T follicular helper cell (primary cell): ENCODE data around the gene GP5.

Experiments
- DNase-seq: peaks from one replicate; pipeline ENCODE4 v3.0.0-alpha.2; 2020; ENCODE audit warnings: low read depth

Gene GP5

DNA sequence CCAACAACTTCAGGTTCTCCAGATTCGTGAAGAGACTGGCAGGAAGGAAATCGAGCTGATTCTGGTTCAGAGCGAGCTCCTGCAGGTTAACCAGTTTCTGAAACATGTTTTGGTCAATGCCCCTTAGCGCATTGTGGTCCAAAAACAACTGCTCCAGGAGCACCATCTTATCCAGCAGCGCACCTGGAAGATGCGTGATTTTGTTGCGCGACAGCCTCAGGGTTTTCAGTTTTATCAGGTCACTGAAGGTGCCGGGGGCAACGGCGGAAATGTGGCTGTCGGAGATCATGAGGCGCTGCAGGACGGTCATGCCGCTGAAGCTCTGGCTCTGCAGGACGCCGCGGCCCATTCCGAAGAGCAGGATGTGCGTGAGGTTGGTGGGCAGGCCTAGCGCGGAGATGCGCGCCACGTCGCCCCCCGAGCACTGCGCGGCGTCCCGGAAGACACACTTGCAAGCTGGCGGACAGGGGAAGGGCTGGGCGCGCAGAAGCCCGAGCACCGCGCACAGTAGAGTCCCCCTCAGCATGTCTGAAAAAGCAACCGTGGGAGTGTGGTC is 1.2 kb downstream of the GP5 start:
- no peak for DNase-seq

DNA sequence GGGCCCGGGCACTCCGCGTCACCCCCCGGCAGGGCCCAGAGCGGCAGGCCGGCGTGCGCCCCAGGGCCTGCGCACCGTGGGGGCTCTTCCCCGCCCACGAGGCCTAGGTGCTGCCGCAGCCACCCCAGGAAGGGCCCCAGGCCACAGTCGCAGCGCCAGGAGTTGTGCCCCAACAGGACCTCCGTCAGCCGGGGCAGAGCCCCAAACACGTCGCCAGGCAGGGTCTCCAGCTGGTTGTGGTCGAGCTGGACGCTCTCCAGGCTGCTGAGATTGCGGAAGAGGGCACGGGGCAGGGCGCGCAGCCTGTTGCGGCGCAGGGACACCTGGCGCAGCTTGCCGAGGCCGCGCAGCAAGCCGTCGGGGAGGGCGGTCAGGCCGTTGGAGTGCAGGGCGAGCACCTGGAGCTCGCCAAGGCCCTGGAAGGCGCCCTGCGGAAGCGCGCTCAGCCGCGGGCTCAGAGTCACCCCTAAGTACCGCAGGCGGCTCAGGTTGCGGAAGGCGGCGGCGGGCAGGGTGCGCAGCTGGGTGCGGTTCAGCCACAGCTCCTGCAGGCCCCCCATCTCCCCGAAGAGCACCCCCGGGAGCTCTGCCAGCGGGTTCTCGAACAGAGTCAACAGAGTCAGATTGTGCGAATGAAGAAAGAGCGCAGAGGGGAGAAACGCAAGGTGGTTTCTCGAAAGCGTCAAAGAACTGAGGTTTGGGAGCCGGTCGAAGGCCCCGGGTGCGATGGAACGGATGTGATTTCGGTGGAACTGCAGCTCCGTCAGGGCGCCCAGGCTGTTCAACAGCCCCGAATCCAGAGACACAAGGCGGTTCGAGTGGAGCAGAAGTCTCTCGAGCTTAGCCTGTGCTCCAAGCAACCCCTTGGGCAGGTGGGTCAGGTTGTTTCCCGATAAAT is 2.0 kb downstream of the GP5 start:
- DNase-seq: peak; percentile 15

DNA sequence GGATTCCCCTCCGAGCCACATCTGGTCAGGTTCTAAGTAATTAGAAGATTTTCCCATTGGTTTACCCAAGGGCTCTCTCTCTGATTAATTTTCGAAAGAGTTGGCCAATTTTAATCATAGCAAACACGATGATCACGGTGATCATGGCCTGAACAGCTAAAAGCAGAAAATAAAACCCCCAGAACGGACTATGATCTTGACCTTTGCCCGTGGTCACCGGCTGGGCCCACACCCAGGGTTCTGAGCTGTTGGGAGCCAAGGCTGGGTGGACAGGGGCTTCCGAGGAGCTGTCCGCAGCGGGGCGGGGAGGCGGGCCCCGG is 2.6 kb downstream of the GP5 start:
- DNase-seq: no peak

DNA sequence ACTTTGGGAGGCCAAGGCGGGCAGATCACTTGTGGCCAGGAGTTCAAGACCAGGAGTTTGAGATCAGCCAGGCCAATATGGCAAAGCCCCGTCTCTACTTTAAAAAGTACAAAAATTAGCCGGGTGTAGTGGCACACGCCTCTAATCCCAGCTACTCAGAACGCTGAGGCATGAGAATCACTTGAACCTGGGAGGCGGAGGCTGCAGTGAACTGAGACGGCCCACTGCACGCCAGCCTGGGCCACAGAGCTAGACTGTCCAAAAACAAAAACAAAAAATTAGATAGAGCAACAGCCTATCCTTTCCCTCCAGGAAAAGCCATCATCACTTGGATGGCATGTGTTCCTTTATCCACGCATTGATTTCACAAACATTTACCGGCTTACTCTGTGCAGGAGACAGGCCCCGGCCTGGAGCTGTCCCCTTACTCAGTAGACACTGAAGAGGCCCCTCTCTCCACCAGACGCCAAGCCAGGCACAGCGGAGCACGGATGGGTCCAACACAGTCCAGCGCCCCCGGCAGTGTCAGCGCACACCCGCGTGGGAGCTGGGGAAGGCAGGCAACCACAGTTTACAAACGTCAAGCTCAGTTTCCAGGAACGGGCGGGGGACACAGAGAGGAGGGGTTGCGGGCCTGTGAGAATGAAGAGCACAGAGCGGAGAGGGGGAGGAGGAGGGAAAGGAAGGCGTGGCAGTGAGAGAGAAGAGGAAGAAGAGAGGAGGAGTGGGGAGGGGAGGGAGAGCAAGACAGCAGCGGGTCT is 3.1 kb downstream of the GP5 start:
- peak; percentile 35 for DNase-seq

GRCh38 chr3:194395212-194395611 is 3.9 kb downstream of the GP5 start:
- DNase-seq: no peak

GRCh38 chr3:194392576-194392975 is 6.5 kb downstream of the GP5 start:
- DNase-seq: no peak

DNA sequence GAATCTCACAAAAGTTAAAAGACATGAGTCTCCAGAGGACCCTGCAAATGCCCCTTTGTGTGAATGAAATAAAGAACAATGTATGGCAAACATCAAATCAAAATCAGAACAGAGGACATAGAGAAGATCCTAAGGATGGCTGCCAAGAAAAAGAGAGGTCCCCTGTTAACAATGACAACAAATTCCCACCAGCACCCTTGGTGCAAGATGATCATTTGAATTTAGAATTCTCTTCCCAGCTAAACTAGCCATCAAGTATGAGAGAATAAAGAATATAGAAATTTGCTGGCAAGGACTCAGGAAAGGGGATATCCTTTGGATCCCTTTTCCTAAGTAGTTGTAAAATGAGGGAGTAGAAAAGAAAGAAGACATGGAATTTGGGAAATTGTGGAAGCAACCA is 8.2 kb downstream of the GP5 start:
- DNase-seq: no peak

GRCh38 chr3:194389269-194389668 is 9.8 kb downstream of the GP5 start:
- no peak for DNase-seq

DNA sequence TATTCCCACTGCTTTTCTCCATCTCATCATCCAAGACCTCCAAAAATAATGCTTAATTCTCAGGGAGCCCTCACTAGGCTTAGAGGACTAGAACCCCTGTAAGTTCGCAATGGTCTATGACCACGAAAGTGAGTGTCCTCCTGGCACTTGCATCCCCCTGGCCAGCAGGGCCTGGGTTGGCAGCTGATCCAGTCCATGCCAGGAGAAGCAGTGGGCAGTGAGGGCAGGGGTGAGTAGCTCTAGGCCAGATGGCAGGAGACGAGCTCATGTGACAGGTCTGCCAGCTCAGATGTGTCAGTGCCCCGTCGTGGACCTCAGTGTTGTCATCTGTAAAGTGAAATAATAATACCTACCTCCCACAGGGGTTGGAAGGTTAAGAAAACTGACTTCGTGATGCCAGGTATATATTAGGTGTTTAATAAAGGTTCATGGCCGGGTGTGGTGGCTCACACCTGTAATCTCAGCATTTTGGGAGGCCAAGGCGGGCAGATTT is 11.1 kb downstream of the GP5 start:
- no peak for DNase-seq

DNA sequence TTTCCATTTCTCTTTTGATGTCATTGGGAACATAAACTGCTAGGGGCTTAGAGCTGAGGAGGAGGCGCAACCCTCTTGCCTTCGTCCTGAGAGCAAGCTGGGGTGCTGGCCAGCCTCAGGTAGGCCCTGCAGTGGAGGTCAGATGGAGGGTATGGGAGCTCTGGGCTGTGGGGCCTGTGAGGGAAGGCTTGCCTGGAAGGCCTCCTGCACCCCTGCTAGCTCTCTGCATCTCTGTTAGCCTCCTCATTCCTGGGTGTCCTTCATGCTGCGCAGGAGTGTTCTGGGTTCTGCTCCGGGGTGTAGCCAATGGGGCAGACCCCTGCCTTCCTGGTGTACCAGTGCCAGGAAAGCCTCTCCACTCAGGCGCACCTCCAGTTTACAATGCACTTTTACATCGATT is 11.8 kb downstream of the GP5 start:
- no peak for DNase-seq

- no peak for DNase-seq
Measured at GRCh38 chr3:194386648-194387047, 12.4 kb downstream of the GP5 start.

GRCh38 chr3:194386066-194386465 is 13.0 kb downstream of the GP5 start:
- no peak for DNase-seq

- no peak for DNase-seq
Measured at GRCh38 chr3:194384569-194385001, 14.5 kb downstream of the GP5 start.

GRCh38 chr3:194384156-194384555 is 14.9 kb downstream of the GP5 start:
- no peak for DNase-seq

DNA sequence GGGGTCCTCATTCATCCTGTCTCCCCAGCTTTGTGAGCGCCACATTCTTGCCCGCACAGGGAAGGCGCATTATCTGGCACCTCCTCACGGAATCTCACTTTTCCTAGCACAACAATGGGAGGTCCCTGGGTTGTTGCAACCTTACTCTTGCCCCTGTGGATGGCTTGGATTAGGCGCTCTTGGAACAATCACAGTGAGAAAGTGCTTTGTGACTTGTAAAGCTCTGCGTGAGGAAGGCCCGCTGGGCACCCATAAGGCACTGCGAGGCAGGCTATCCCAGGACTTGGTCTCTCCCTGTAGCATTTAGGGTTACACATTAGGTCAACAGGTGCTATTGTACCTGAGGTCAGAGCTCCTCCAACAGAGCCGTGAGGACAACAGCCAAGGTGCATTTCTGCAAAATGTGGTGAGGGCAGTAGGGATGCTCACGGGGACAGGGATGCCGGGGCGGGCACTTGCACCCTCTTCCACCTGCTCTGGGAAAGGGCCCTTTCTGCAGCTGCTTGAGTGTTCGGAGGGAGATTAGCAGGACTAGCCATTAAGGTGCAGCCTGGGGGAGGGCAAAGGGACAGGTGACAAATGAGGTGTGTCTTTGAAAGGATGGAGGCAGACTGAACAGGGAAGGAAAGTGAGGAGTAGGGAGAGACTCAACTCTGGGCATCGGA is 15.7 kb downstream of the GP5 start:
- no peak for DNase-seq

DNA sequence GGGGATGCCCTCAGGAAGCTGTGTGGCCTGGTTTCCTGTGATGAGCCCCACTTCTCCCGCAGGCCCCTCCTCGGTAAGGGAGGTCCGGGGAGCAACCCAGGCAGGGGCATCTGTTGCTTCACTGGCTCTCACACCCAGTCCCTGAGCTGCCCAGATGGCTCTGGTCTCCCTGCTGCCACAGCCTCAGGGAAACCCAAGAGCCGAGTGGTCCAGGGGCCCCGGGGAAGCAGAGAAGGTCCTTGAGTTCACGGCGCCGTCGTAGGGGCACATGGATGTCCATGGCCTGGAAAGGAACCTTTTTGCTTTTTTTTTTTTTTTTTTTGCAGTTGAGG is 16.2 kb downstream of the GP5 start:
- no peak for DNase-seq

- no peak for DNase-seq
Measured at GRCh38 chr3:194382196-194382891, 16.7 kb downstream of the GP5 start.

- no peak for DNase-seq
Measured at GRCh38 chr3:194381460-194381875, 17.6 kb downstream of the GP5 start.

DNA sequence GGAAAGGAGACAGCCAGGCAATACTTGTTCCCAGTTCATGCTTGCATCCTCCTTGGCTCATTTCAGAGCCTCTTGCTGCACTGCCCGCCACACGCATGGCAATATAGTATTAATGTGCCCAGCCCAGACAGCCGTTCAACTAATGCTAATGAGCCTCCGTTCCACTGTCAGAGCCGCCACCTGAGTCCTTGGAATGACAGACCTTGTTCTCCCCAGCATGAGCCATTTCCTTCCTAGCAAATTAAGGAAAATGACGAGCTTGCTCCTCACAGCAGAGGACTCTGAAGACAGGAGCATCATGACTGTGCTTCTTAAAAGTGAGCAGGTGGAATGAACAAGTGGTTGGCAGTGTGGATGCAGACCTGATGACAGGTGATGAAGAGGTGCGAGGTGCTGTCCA is 18.7 kb downstream of the GP5 start:
- no peak for DNase-seq

DNA sequence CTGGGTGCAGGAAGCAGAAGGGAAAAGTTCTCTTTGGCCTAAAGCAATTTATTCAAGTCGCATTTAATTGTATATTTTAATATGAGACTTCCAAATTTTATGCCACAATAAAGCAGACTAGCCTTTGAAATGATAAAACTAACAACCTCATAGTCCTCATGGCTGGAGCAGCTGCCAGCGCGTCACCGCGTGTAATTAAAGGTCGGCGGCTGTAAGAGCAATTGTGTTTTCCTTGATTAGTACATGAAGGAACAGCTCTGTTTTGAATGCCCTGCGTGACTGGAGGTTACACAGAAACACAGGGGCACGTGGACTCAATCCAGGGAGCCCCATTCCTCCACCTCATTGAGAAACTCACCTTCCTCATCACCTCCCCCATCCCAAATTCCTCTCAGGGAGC is 19.4 kb downstream of the GP5 start:
- no peak for DNase-seq

- DNase-seq: no peak
Measured at GRCh38 chr3:194379231-194379630, 19.8 kb downstream of the GP5 start.

DNA sequence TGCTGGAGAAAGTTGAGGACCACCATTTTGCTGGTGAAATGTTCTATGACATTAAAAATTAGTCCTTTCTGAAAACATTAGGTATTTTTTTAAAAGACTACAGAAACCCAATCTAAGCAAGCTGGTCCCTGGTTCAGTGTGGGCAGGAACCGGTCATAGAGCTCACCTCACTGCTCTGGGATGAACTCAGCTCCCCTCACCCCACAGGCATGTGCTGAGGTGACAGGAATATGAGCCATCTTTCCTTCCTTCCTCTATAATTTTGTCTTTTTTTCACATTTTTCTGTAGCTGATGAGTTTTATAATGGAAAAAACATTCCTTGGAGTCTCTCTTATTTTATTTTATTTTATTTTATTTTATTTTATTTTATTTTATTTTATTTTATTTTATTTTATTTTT is 21.4 kb downstream of the GP5 start:
- DNase-seq: no peak
